IPS-20b (cell line): ENCODE measurements around the gene PANX3.
"Not testable (repeated sequence)": the region's sequence is repeated elsewhere in the genome, so short reads cannot be mapped to it uniquely, and the experiment has no call there.

Source experiments
- H3K27ac ChIP-seq: one replicate; pipeline ENCODE4 v1.5.1; 2013; ENCODE audit warnings: low read length
- H3K27me3 ChIP-seq: 2 replicates; pipeline ENCODE4 v1.6.1; 2013; ENCODE audit warnings: mild to moderate bottlenecking, low read length, inconsistent platforms; ENCODE audit not compliant: insufficient read depth
- H3K36me3 ChIP-seq: 2 replicates; pipeline ENCODE4 v1.6.1; 2013; ENCODE audit warnings: low read depth, mild to moderate bottlenecking, inconsistent platforms, low read length, moderate library complexity; ENCODE audit not compliant: insufficient read depth
- H3K4me1 ChIP-seq: 2 replicates; pipeline ENCODE4 v1.6.1; 2013; ENCODE audit warnings: mild to moderate bottlenecking, control low read depth, inconsistent platforms, low read length, moderate library complexity; ENCODE audit not compliant: insufficient read depth
- H3K4me3 ChIP-seq: 2 replicates; pipeline ENCODE4 v1.5.1; 2013; ENCODE audit warnings: mild to moderate bottlenecking, low read length, inconsistent platforms
- H3K9ac ChIP-seq: 2 replicates; pipeline ENCODE4 v1.6.1; 2013; ENCODE audit warnings: low read depth, mild to moderate bottlenecking, inconsistent platforms, low read length, moderate library complexity
- H3K9me3 ChIP-seq: 2 replicates; pipeline ENCODE4 v1.6.1; 2013; ENCODE audit warnings: mild to moderate bottlenecking, low read depth, low read length, inconsistent platforms; ENCODE audit not compliant: insufficient read depth

PANX3 gene

GRCh38 chr11:124592627-124593026 lies 18.6 kb upstream of the PANX3 start:
- Histone ChIP-seq H3K4me1 (no peaks in the 10 kb centered on the region), H3K9ac (no peak overlapping the region), H3K27ac (no peak overlapping the region), H3K4me3 (no peak overlapping the region), H3K9me3 (no peaks in the 10 kb centered on the region), H3K27me3 (no peaks in the 10 kb centered on the region), H3K36me3 (no peaks in the 10 kb centered on the region)

- no peak overlapping the region for H3K4me3 ChIP-seq
- H3K27me3 ChIP-seq = no peaks in the 10 kb centered on the region
- no peak overlapping the region for H3K27ac ChIP-seq
- no peak overlapping the region for H3K9ac ChIP-seq
- H3K4me1 ChIP-seq = no peaks in the 10 kb centered on the region
- H3K36me3 ChIP-seq = no peaks in the 10 kb centered on the region
- H3K9me3 ChIP-seq = no peaks in the 10 kb centered on the region
Measured at GRCh38 chr11:124595302-124595701, 15.9 kb upstream of the PANX3 start.

- Histone ChIP-seq H3K4me1 (peaks cover 6% of the 10 kb centered on the region; the same call in 1 of the 2 replicates), H3K27me3 (no peaks in the 10 kb centered on the region), H3K27ac (no peak overlapping the region), H3K9me3 (no peaks in the 10 kb centered on the region), H3K9ac (no peak overlapping the region), H3K4me3 (no peak overlapping the region), H3K36me3 (no peaks in the 10 kb centered on the region)
Measured at GRCh38 chr11:124597626-124598025, 13.6 kb upstream of the PANX3 start.

GRCh38 chr11:124600621-124601320 lies 10.5 kb upstream of the PANX3 start:
- H3K4me3 ChIP-seq = no peak overlapping the region
- H3K27me3 ChIP-seq = no peaks in the 10 kb centered on the region
- H3K36me3 ChIP-seq = no peaks in the 10 kb centered on the region
- no peak overlapping the region for H3K27ac ChIP-seq
- no peaks in the 10 kb centered on the region for H3K9me3 ChIP-seq
- H3K4me1 ChIP-seq = peaks cover 6% of the 10 kb centered on the region; the same call in 1 of the 2 replicates
- no peak overlapping the region for H3K9ac ChIP-seq

- no peaks in the 10 kb centered on the region for H3K36me3 ChIP-seq
- H3K9ac ChIP-seq = no peak overlapping the region
- H3K4me1 ChIP-seq = peaks cover 6% of the 10 kb centered on the region; the same call in 1 of the 2 replicates
- H3K27me3 ChIP-seq = no peaks in the 10 kb centered on the region
- no peaks in the 10 kb centered on the region for H3K9me3 ChIP-seq
- H3K4me3 ChIP-seq = no peak overlapping the region
- H3K27ac ChIP-seq = no peak overlapping the region
Measured at GRCh38 chr11:124602193-124602592, 9.0 kb upstream of the PANX3 start.

GRCh38 chr11:124602723-124603122 lies 8.5 kb upstream of the PANX3 start:
- H3K36me3 ChIP-seq, H3K4me3 ChIP-seq, H3K9me3 ChIP-seq, H3K27ac ChIP-seq, H3K9ac ChIP-seq, H3K27me3 ChIP-seq, H3K4me1 ChIP-seq: not testable (repeated sequence)

- H3K4me1 ChIP-seq = peaks cover 5% of the 10 kb centered on the region; the same call in 1 of the 2 replicates
- no peaks in the 10 kb centered on the region for H3K27me3 ChIP-seq
- no peak overlapping the region for H3K4me3 ChIP-seq
- H3K36me3 ChIP-seq = no peaks in the 10 kb centered on the region
- no peak overlapping the region for H3K27ac ChIP-seq
- no peak overlapping the region for H3K9ac ChIP-seq
- no peaks in the 10 kb centered on the region for H3K9me3 ChIP-seq
Measured at GRCh38 chr11:124605719-124606118, 5.5 kb upstream of the PANX3 start.

GRCh38 chr11:124608147-124608546 lies 3.1 kb upstream of the PANX3 start:
- Histone ChIP-seq H3K4me3 (no peak overlapping the region), H3K4me1 (no peaks in the 10 kb centered on the region), H3K9me3 (no peaks in the 10 kb centered on the region), H3K36me3 (no peaks in the 10 kb centered on the region), H3K27me3 (no peaks in the 10 kb centered on the region), H3K27ac (no peak overlapping the region), H3K9ac (no peak overlapping the region)

GRCh38 chr11:124610295-124610694 lies 933 bp upstream of the PANX3 start:
- Histone ChIP-seq H3K9me3 (no peaks in the 10 kb centered on the region), H3K27ac (no peak overlapping the region), H3K9ac (no peak overlapping the region)

GRCh38 chr11:124612045-124612444 lies 817 bp downstream of the PANX3 start:
- Histone ChIP-seq H3K9me3 (no peaks in the 10 kb centered on the region), H3K36me3 (no peaks in the 10 kb centered on the region), H3K4me3 (no peak overlapping the region), H3K27me3 (no peaks in the 10 kb centered on the region), H3K4me1 (no peaks in the 10 kb centered on the region), H3K27ac (no peak overlapping the region), H3K9ac (no peak overlapping the region)

More at GRCh38 chr11:124610295-124610694, 933 bp upstream of the PANX3 start:
- H3K4me1 ChIP-seq = no peaks in the 10 kb centered on the region
- H3K27me3 ChIP-seq = no peaks in the 10 kb centered on the region
- no peak overlapping the region for H3K4me3 ChIP-seq
- no peaks in the 10 kb centered on the region for H3K36me3 ChIP-seq

- H3K36me3 ChIP-seq = no peaks in the 10 kb centered on the region
- H3K4me3 ChIP-seq = no peak overlapping the region
- H3K27ac ChIP-seq = no peak overlapping the region
- H3K4me1 ChIP-seq = no peaks in the 10 kb centered on the region
- H3K27me3 ChIP-seq = no peaks in the 10 kb centered on the region
- no peak overlapping the region for H3K9ac ChIP-seq
- H3K9me3 ChIP-seq = no peaks in the 10 kb centered on the region
Measured at GRCh38 chr11:124612567-124613246, 1.5 kb downstream of the PANX3 start.

- Histone ChIP-seq H3K4me1 (peaks cover 5% of the 10 kb centered on the region), H3K9ac (no peak overlapping the region), H3K9me3 (no peaks in the 10 kb centered on the region), H3K27ac (no peak overlapping the region), H3K36me3 (no peaks in the 10 kb centered on the region), H3K4me3 (no peak overlapping the region), H3K27me3 (peaks cover 18% of the 10 kb centered on the region)
Measured at GRCh38 chr11:124618863-124619262, 7.6 kb downstream of the PANX3 start.
